ENCODE measurements around the gene ZNF668. TPM values are rescaled to one million over a fixed set of nuclear protein-coding genes. Genes with fewer than 3 reads are reported as not detected.
"Not testable (repeated sequence)": the region's sequence is repeated elsewhere in the genome, so short reads cannot be mapped to it uniquely, and the experiment has no call there.

Gene ZNF668
- total and polyA plus RNA-seq, 2 donors (not counting 1 experiment from before 2014, with no cell fraction given), result 5.8 to 12.0 TPM

- ChIA-PET POLR2A (no interaction called here), CTCF (no interaction called here)
- no peak overlapping the region for H3K27ac ChIP-seq (ENCODE audit: low read length in 2 of 2)
- H3K27me3 Mint-ChIP-seq, result no peaks in the 10 kb centered on the region
- no peaks in the 10 kb centered on the region for H3K9me3 ChIP-seq (ENCODE audit: control extremely low read depth in 1 of 3, control insufficient read depth in 2 of 3, insufficient read depth in 1 of 3, low read length in 2 of 3)
- H3K9me3 Mint-ChIP-seq (ENCODE audit: insufficient read depth), result no peaks in the 10 kb centered on the region
- TF ChIP-seq CTCF (IDR thresholded peaks at IDR 0.05), result peak; percentile 81
- no peak for TF ChIP-seq EZH2 (IDR thresholded peaks at IDR 0.05; ENCODE audit: borderline replicate concordance, insufficient read depth, low read depth, low read length, poor library complexity, severe bottlenecking)
- H3K4me2 ChIP-seq (replicated peaks; ENCODE audit: low read depth, low read length, poor library complexity, severe bottlenecking), result peak overlapping the region; percentile 79
- under 1% methylated on average over 21 of the region's 33 CpGs for WGBS (ENCODE audit: insufficient coverage)
- H4K20me1 ChIP-seq (ENCODE audit: control insufficient read depth, insufficient read depth, low read length, poor library complexity, severe bottlenecking), result no peaks in the 10 kb centered on the region
- H3K4me3 Mint-ChIP-seq, result peak overlapping the region; percentile 65
- H3K79me2 ChIP-seq (ENCODE audit: control insufficient read depth, insufficient read depth, low read length), result peaks cover 10% of the 10 kb centered on the region
- H3K4me1 Mint-ChIP-seq, result peaks cover 21% of the 10 kb centered on the region
- ATAC-seq (ENCODE audit: low read depth) (peak; percentile 94), DNase-seq (peak; percentile 83)
- H2AFZ ChIP-seq (ENCODE audit: insufficient read depth, low read depth, low read length, poor library complexity, severe bottlenecking), result peak overlapping the region; percentile 84
- H3K27ac Mint-ChIP-seq, result peak overlapping the region; percentile 46
- H3K4me3 ChIP-seq (ENCODE audit: control extremely low read depth in 1 of 5, extremely low read depth in 1 of 5, insufficient read depth in 1 of 5, low read depth in 2 of 5, low read length in 4 of 5), result peak overlapping the region in 2 of 5 experiments; percentile 18 to 28
- H3K4me1 ChIP-seq (ENCODE audit: control insufficient read depth in 2 of 2, insufficient read depth in 2 of 2, low read length in 2 of 2), result peaks cover 7 to 18% of the 10 kb centered on the region in 2 donors
- peaks cover 0 to 11% of the 10 kb centered on the region in 2 experiments for H3K36me3 ChIP-seq (replicated peaks in 1 of 2; ENCODE audit: control extremely low read depth in 1 of 2, control insufficient read depth in 1 of 2, extremely low read depth in 1 of 2, insufficient read depth in 2 of 2, low read length in 1 of 2)
- H3K9ac ChIP-seq (ENCODE audit: low read length), result no peak overlapping the region
- intact Hi-C loops (cut with micrococcal nuclease), result loop anchor here (10.0 kb wide), 1 partner anchor 79 kb away; the partner anchor contains the start of gene FUS
- H3K27me3 ChIP-seq (replicated peaks in 1 of 4; ENCODE audit: control extremely low read depth in 1 of 4, control insufficient read depth in 3 of 4, insufficient read depth in 4 of 4, low read length in 3 of 4), result no peaks in the 10 kb centered on the region
Observed at GRCh38 chr16:31105677-31106213, 31.7 kb upstream of the ZNF668 start.

- not testable (repeated sequence) for H3K27me3 ChIP-seq (replicated peaks in 1 of 4; ENCODE audit: control extremely low read depth in 1 of 4, control insufficient read depth in 3 of 4, insufficient read depth in 4 of 4, low read length in 3 of 4); H3K9ac ChIP-seq (ENCODE audit: low read length); H3K9me3 ChIP-seq (ENCODE audit: control extremely low read depth in 1 of 3, control insufficient read depth in 2 of 3, insufficient read depth in 1 of 3, low read length in 2 of 3); H3K9me3 Mint-ChIP-seq (ENCODE audit: insufficient read depth); H2AFZ ChIP-seq (ENCODE audit: insufficient read depth, low read depth, low read length, poor library complexity, severe bottlenecking); ATAC-seq (ENCODE audit: low read depth); H3K79me2 ChIP-seq (ENCODE audit: control insufficient read depth, insufficient read depth, low read length); H3K4me1 Mint-ChIP-seq; H3K4me3 Mint-ChIP-seq; H3K36me3 ChIP-seq (replicated peaks in 1 of 2; ENCODE audit: control extremely low read depth in 1 of 2, control insufficient read depth in 1 of 2, extremely low read depth in 1 of 2, insufficient read depth in 2 of 2, low read length in 1 of 2); H3K27ac Mint-ChIP-seq; H3K4me3 ChIP-seq (ENCODE audit: control extremely low read depth in 1 of 5, extremely low read depth in 1 of 5, insufficient read depth in 1 of 5, low read depth in 2 of 5, low read length in 4 of 5); H3K4me1 ChIP-seq (ENCODE audit: control insufficient read depth in 2 of 2, insufficient read depth in 2 of 2, low read length in 2 of 2); DNase-seq; H3K4me2 ChIP-seq (replicated peaks; ENCODE audit: low read depth, low read length, poor library complexity, severe bottlenecking); H4K20me1 ChIP-seq (ENCODE audit: control insufficient read depth, insufficient read depth, low read length, poor library complexity, severe bottlenecking); H3K27ac ChIP-seq (ENCODE audit: low read length in 2 of 2); H3K27me3 Mint-ChIP-seq
- POLR2A ChIA-PET, result interaction anchor here (0.7 kb wide), 2 partner anchors 27 to 199 kb away, joined by 6 to 7 read pairs; no protein-coding TSS in a partner anchor
- WGBS (ENCODE audit: insufficient coverage), result 98% methylated on average over 7 of the region's 13 CpGs
- CTCF ChIA-PET, result interaction anchor here (0.6 to 0.7 kb wide), 3 partner anchors 17 to 46 kb away, joined by 3 read pairs; no protein-coding TSS in a partner anchor
- intact Hi-C loops (cut with micrococcal nuclease), result loop anchor here (10.0 kb wide), 1 partner anchor 84 kb away; the partner anchor contains the start of gene FUS
Observed at GRCh38 chr16:31100876-31101641, 27.0 kb upstream of the ZNF668 start.
